NCI-H2107 treated with DMSO at 0.1 percent for 48 hours (cell line): ENCODE results near the gene RAB4B.
"Not testable (repeated sequence)": the region's sequence is repeated elsewhere in the genome, so short reads cannot be mapped to it uniquely, and the experiment has no call there.

ENCODE experiments used
- DNase-seq: peaks from one replicate; lab custom pipeline; 2025; ENCODE audit not compliant: unreplicated experiment; lab: John Stamatoyannopoulos, UW

Gene RAB4B

GRCh38 chr19:40843653-40844052 lies 65.6 kb downstream of the RAB4B start:
- DNase-seq = not testable (repeated sequence)
